Measurements from ENCODE around the gene RPS18. TPM values are rescaled to one million over a fixed set of nuclear protein-coding genes. Genes with fewer than 3 reads are reported as not detected.

The RPS18 gene
- total and polyA plus RNA-seq, 2 of the 13 experiments (the other 11 are each of a cell fraction or from before 2014, with no cell fraction given) = 3,896 to 5,806 TPM

GRCh38 chr6:33289784-33290315 is 18.0 kb downstream of the RPS18 start (continued):
- TF ChIP-seq MED13 (CRISPR knock-in tag; IDR thresholded peaks at IDR 0.05) (no peak), SOX13 (IDR thresholded peaks at IDR 0.05) (no peak), SOX13 (CRISPR knock-in tag; conservative IDR thresholded peaks at IDR 0.05 in 1 of 2, IDR thresholded peaks at IDR 0.05 in 1 of 2) (0 out of 4 replicates have a peak, but pooled peaks of 1 of the 2 experiments have one; percentile 15), TAF1 (CRISPR knock-in tag; IDR thresholded peaks at IDR 0.05) (no peak), FIP1L1 (IDR thresholded peaks at IDR 0.05; ENCODE audit: borderline replicate concordance, insufficient read depth, low read depth, low read length) (no peak), ZNF446 (CRISPR knock-in tag; IDR thresholded peaks at IDR 0.05) (peak; percentile 85; the same call in 1 of the 2 replicates), HIC2 (CRISPR knock-in tag; IDR thresholded peaks at IDR 0.05; ENCODE audit: low read depth) (no peak), ZNF432 (CRISPR knock-in tag; IDR thresholded peaks at IDR 0.05; ENCODE audit: borderline replicate concordance) (no peak), CREB3 (CRISPR knock-in tag; IDR thresholded peaks at IDR 0.05) (no peak), ZNF607 (CRISPR knock-in tag; IDR thresholded peaks at IDR 0.05; ENCODE audit: borderline replicate concordance) (0 out of 2 replicates have a peak, but pooled peaks have one; percentile 12), DR1 (CRISPR knock-in tag; IDR thresholded peaks at IDR 0.05) (0 out of 2 replicates have a peak, but pooled peaks have one; percentile 29), KLF9 (CRISPR knock-in tag; IDR thresholded peaks at IDR 0.05; ENCODE audit: low read depth) (no peak), DZIP1 (CRISPR knock-in tag; IDR thresholded peaks at IDR 0.05) (no peak)
- TF ChIP-seq, protein P1, sequence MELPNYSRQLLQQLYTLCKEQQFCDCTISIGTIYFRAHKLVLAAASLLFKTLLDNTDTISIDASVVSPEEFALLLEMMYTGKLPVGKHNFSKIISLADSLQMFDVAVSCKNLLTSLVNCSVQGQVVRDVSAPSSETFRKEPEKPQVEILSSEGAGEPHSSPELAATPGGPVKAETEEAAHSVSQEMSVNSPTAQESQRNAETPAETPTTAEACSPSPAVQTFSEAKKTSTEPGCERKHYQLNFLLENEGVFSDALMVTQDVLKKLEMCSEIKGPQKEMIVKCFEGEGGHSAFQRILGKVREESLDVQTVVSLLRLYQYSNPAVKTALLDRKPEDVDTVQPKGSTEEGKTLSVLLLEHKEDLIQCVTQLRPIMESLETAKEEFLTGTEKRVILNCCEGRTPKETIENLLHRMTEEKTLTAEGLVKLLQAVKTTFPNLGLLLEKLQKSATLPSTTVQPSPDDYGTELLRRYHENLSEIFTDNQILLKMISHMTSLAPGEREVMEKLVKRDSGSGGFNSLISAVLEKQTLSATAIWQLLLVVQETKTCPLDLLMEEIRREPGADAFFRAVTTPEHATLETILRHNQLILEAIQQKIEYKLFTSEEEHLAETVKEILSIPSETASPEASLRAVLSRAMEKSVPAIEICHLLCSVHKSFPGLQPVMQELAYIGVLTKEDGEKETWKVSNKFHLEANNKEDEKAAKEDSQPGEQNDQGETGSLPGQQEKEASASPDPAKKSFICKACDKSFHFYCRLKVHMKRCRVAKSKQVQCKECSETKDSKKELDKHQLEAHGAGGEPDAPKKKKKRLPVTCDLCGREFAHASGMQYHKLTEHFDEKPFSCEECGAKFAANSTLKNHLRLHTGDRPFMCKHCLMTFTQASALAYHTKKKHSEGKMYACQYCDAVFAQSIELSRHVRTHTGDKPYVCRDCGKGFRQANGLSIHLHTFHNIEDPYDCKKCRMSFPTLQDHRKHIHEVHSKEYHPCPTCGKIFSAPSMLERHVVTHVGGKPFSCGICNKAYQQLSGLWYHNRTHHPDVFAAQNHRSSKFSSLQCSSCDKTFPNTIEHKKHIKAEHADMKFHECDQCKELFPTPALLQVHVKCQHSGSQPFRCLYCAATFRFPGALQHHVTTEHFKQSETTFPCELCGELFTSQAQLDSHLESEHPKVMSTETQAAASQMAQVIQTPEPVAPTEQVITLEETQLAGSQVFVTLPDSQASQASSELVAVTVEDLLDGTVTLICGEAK (IDR thresholded peaks at IDR 0.05) = no peak
- TF ChIP-seq, protein P1 (CRISPR knock-in tag; IDR thresholded peaks at IDR 0.05) = no peak

Measured in HepG2 (cell line).